ENCODE data around the gene HDDC2.

Gene HDDC2

DNA sequence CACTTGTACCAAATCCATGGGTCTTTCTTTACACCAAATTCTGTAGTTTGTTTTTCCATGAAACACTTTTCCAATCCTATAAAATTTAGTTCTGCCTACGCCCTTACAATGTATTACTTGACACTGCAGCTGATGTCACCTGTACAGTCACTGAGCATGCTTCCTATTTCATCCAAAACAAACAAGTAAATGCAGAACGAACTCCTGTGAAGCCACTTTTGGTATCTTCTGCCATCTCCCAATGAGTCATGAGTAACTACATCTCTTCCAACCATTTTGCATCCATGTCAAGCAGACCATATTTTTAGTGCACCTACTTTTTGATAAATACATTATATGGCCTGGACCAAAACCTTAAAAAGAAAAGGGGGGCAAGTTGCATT, 42.4 kb downstream of the HDDC2 start:
- Histone ChIP-seq H3K36me3 (no peaks in the 10 kb centered on the region), H3K27me3 (no peaks in the 10 kb centered on the region), H3K9me3 (no peaks in the 10 kb centered on the region), H3K4me1 (ENCODE audit: control insufficient read depth in 1 of 2, insufficient read depth in 1 of 2, low read depth in 1 of 2, low read length in 1 of 2) (no peaks in the 10 kb centered on the region), H3K4me3 (ENCODE audit: low read depth in 1 of 2, low read length in 1 of 2) (no peak overlapping the region), H3K27ac (no peak overlapping the region)
- TF ChIP-seq, protein P1, sequence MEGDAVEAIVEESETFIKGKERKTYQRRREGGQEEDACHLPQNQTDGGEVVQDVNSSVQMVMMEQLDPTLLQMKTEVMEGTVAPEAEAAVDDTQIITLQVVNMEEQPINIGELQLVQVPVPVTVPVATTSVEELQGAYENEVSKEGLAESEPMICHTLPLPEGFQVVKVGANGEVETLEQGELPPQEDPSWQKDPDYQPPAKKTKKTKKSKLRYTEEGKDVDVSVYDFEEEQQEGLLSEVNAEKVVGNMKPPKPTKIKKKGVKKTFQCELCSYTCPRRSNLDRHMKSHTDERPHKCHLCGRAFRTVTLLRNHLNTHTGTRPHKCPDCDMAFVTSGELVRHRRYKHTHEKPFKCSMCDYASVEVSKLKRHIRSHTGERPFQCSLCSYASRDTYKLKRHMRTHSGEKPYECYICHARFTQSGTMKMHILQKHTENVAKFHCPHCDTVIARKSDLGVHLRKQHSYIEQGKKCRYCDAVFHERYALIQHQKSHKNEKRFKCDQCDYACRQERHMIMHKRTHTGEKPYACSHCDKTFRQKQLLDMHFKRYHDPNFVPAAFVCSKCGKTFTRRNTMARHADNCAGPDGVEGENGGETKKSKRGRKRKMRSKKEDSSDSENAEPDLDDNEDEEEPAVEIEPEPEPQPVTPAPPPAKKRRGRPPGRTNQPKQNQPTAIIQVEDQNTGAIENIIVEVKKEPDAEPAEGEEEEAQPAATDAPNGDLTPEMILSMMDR (IDR thresholded peaks at IDR 0.05) = no peak

DNA sequence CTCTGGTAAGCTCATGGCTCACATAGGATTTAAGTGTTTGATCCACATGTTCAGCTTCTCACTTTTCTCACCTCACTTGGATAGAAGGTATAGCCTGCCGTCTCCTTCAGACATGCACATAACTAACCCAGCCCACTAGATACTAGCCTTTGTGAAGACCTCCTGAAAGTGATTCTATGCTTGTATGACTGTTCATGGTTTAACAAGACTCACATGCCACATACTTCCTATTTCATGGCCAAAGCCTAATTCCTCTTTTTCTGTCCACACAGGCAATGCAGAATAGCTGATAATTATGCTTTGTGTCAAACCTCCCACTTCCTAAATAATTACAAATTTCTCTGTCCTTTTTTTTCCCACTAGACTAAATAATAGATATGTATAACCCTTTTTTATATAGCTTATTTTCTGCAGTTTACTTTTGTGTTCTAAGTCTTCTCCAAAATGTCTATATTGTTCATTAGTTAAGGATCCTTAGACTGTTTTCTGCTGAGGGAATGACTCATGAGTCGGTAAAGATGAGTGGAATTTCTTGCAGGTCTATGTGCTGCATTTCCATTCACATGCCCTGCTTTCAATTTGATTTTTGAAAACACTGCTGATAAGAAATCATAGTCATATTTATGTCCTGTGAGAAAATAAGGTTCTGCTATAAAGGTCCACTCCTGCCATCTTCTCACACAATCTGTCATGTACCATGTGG, 43.0 kb downstream of the HDDC2 start:
- TF ChIP-seq, protein P1 (IDR thresholded peaks at IDR 0.05) = no peak
- H3K27ac ChIP-seq = no peak overlapping the region

DNA sequence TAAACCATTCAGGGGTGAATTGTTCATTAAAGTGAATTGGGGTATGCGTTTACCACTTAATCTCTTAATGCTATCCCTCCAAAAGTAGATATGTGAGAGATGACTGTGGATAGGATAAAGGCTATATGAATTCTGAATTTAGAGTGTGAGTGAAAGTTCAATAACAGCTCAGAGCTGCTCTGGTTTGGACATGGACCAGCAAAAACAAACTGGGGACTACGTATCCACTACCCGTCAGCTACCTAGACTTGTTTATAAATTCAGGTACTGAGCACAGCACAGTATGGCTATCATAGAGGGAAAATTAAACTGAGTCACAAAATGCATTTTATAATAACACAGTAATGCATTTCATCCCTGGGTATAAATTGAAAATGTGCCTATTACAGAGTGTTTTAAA, 44.4 kb downstream of the HDDC2 start:
- no peak overlapping the region for H3K4me3 ChIP-seq (ENCODE audit: low read depth in 1 of 2, low read length in 1 of 2)
- no peaks in the 10 kb centered on the region for H3K9me3 ChIP-seq
- H3K4me1 ChIP-seq (ENCODE audit: control insufficient read depth in 1 of 2, insufficient read depth in 1 of 2, low read depth in 1 of 2, low read length in 1 of 2) = no peaks in the 10 kb centered on the region
- no peaks in the 10 kb centered on the region for H3K27me3 ChIP-seq
- H3K36me3 ChIP-seq = no peaks in the 10 kb centered on the region
- TF ChIP-seq, protein P1 (IDR thresholded peaks at IDR 0.05) = no peak
- H3K27ac ChIP-seq = no peak overlapping the region

More for the DNA sequence above, 43.0 kb downstream of the HDDC2 start:
- Histone ChIP-seq H3K9me3 (no peaks in the 10 kb centered on the region), H3K4me1 (ENCODE audit: control insufficient read depth in 1 of 2, insufficient read depth in 1 of 2, low read depth in 1 of 2, low read length in 1 of 2) (no peaks in the 10 kb centered on the region), H3K27me3 (no peaks in the 10 kb centered on the region), H3K36me3 (no peaks in the 10 kb centered on the region), H3K4me3 (ENCODE audit: low read depth in 1 of 2, low read length in 1 of 2) (no peak overlapping the region)

DNA sequence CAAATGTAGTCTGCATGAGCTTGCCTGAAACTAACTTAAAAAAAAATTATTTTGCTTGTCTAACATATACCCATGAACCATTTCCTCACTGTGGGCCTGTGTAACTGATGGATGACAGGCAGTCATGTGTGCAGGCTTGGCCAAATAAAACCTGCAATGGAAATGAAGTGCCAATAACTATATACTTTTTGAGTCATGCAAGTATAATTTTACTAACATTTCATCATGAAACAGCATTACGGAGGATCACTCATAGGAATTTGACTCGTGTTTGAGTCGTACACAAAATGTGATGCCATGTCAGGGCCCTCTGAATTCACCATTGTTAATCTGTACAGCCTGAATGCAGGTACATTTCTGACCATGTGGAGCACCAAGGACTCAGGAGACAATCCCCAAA, 46.6 kb downstream of the HDDC2 start:
- H3K36me3 ChIP-seq = no peaks in the 10 kb centered on the region
- TF ChIP-seq, protein P1 (IDR thresholded peaks at IDR 0.05) = no peak
- no peaks in the 10 kb centered on the region for H3K27me3 ChIP-seq
- H3K4me1 ChIP-seq (ENCODE audit: control insufficient read depth in 1 of 2, insufficient read depth in 1 of 2, low read depth in 1 of 2, low read length in 1 of 2) = no peaks in the 10 kb centered on the region
- no peaks in the 10 kb centered on the region for H3K9me3 ChIP-seq
- H3K4me3 ChIP-seq (ENCODE audit: low read depth in 1 of 2, low read length in 1 of 2) = no peak overlapping the region
- H3K27ac ChIP-seq = no peak overlapping the region

- TF ChIP-seq, protein P1 (IDR thresholded peaks at IDR 0.05) = no peak
- no peaks in the 10 kb centered on the region for H3K36me3 ChIP-seq
- no peaks in the 10 kb centered on the region for H3K9me3 ChIP-seq
- H3K4me3 ChIP-seq (ENCODE audit: low read depth in 1 of 2, low read length in 1 of 2) = no peak overlapping the region
- no peak overlapping the region for H3K27ac ChIP-seq
- no peaks in the 10 kb centered on the region for H3K27me3 ChIP-seq
- no peaks in the 10 kb centered on the region for H3K4me1 ChIP-seq (ENCODE audit: control insufficient read depth in 1 of 2, insufficient read depth in 1 of 2, low read depth in 1 of 2, low read length in 1 of 2)
These were observed 47.4 kb downstream of the HDDC2 start for GRCh38 chr6:125254321-125254720.
